GM19395 (cell line): ENCODE measurements around the gene KCNQ5.
A peak's percentile ranks its signal among the peaks of the same experiment; 100 is the strongest.
"Not testable (repeated sequence)": the region's sequence is repeated elsewhere in the genome, so short reads cannot be mapped to it uniquely, and the experiment has no call there.

Experiments used
- ATAC-seq: cut with Tn5 transposase; IDR thresholded peaks from one replicate; pipeline ENCODE4 v1.9.1; 2021; ENCODE audit warnings: mild to moderate bottlenecking, moderate library complexity; ENCODE audit not compliant: unreplicated experiment

The KCNQ5 gene

DNA sequence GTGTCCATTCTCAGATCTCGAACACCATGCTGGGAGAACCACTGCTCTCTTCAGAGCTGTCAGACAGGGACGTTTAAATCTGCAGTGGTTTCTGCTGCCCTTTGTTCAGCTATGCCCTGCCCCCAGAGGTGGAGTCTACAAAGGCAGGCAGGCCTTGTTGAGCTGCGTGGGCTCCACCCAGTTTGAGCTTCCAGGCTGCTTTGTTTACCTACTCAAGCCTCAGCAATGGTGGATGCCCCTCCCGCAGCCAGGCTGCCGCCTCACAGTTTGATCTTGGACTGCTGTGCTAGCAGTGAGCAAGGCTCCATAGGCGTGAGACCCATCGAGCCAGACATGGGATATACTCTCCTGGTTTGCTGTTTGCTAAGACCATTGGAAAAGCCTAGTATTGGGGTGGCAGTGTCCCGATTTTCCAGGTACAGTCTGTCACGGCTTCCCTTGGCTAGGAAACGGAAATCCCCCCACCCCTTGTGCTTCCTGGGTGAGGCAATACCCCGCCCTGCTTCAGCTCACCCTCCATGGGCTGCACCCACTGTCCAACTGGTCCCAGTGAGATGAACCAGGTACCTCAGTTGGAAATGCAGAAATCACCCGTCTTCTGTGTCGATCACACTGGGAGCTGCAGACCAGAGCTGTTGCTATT, 362.4 kb downstream of the KCNQ5 start:
- not testable (repeated sequence) for ATAC-seq

DNA sequence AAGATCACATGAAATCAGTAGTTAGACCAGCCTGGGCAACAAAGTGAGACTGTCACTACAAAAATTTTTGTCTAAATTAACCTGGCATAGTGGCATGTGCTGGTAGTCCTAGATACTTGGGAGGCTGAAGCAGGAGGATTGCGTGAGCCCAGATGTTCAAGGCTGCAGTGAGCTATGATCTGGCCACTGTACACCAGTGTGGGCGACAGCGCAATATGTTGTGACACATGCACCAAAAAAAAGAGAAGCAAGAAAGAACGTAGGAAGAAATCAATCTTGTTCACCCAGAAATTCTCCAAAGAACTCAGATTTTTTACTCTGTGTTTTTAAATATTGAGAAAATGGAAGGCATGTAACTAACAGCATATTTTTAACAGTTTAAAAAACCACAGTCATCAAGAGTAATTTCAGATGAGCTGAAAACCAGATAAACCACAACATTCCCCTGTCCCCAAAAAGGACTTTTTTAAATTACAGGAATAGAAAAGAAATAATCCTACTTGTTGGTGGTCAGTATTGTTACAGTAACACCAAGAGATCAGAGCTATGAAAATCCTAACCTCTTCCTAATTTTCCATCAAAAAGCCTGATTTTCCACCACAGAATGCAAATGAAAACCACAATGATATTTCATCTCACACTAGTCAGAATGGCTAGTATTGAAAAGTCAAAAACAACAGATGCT, 363.3 kb downstream of the KCNQ5 start:
- no peak for ATAC-seq

DNA sequence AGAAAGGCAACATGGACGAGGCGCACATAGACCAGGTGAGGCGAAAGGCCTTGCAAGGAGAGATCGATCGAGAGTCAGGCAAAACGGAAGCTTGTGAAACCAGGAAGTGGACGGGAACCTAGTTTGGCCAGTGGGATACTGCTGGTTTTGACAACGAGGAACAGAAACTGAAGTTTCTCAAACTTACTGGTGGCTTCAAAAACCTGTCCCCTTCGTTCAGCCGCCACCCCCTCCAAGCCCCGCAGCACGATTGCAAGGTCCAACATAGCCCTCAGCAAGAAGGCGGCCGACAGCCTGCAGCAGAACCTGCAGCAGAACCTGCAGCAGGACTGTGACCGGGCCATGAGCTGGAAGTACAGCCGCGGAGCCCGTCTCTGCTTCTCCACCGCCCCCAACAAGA, 365.4 kb downstream of the KCNQ5 start:
- no peak for ATAC-seq

DNA sequence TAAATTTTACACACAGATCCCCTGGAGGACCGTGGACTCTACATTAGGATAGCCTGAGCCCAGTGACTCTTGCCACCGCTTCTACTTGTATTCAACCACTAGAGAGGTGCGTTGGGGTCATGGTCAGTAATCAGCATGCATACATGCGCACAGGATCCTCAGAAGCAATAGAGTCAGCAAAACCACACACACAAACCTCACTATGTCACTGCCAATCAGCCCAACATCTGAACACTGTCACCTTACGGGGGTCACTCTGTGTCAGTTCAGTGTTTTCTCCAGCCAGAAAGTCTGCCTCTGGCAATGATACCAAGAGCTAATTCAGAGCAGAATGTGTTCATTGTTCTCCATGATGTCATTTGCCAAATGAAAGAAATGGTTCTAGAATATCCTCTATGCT, 378.1 kb downstream of the KCNQ5 start:
- no peak for ATAC-seq

DNA sequence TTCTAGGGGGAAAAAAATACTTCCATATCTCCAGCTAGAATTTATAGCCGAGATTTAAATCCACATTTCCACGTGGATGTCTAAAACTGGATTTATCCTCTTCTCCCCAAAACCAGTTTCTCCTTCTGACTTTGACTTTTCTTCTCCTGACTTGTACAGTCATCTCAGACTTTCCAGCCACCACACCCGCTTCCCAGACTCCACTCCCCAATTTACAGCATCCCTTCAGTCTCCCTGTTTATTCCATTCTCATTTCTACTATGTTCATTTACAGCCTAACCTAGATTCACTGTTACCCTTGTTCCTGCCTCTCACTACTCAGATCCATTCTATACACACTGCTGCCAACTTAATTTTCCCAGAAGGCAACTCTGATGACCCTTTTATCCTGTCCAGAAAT, 378.6 kb downstream of the KCNQ5 start:
- ATAC-seq = no peak

DNA sequence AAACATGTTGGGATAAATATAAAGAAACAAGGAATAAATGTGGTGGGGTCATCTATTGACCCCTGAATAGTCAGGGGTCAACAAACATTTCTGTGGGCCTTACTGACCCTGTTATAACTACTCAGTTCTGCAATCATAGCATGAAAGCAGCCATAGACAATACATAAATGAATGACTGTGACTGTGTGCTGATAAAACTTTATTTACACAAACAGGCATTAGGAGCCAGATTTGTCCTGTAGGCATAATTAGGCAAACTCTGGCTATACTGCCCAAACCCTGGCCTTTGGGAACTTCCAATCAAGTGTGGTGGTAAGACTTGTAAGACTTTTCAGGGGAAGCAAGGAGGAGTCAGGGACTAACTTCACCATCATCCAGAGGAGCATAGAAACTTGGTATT, 380.7 kb downstream of the KCNQ5 start:
- ATAC-seq = no peak

DNA sequence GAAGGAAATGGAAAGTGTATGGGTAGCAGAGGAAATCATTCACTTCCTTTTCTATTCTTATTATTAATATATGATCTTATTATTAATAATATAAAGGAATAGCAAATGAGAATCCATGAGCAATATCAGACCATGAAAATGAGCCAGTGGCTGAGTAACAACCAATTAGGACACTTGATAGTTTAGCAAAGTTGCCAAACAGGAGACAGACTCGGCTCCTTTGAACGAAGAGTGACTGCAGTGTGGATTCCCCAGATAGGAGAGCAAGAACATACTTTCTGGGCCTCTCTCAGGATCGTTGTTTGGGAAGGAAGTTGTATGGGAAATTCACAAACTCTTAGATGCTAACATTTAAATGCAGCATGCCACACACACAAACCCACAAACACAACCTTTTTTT, 381.4 kb downstream of the KCNQ5 start:
- ATAC-seq = no peak

DNA sequence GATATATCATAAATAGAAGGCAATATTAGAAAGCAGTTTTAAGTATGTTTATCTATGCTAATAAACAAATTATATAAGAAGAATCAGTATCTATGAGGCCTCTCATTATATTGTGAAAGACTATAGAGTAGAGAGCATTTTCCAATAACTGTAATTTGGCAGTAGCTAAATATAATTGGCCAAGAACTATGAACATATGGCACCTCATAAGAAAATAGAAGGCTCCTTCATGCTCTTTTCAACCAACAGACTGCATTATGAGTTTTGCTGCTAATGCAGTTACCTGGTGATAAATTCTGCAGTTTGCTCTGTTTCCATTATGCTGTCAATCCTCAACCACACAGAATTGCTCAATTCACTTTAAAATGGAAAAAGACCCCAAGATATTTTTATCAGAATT, 382.4 kb downstream of the KCNQ5 start:
- ATAC-seq = no peak

DNA sequence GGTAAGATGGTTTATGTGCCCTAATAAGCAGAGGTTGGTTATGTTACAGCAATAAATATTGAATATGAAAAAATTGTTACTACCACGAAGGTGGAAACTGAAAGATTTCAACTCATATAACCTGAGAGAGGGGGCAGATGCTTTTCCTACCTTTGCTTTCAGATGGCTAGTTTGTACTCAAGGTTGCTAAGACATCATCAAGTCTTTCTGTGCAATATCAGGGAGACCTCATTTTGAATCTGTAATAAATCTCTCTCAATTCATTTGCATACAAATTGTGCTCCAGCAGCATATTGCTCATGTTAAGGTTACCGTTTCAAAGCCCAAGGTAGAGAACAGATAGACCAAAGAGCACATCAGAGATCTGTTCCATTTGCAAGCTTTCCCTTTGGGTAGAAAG, 383.0 kb downstream of the KCNQ5 start:
- ATAC-seq = no peak

DNA sequence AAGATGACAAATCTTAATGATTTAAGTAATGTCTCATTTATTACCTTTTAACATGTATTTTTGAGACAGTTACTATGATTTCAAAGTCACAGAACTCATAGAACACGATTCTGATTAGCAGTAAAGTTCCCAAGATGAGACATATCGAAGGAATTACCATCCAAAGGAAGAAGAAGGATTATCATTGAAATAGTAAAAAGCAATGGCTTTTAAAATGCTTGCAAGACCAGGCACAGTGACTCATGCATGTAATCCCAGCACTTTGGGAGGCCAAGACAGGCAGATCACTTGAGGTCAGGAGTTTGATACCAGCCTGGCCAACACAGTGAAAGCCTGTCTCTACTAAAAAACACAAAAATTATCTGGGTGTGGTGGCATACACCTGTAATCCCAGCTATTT, 384.3 kb downstream of the KCNQ5 start:
- ATAC-seq = no peak

DNA sequence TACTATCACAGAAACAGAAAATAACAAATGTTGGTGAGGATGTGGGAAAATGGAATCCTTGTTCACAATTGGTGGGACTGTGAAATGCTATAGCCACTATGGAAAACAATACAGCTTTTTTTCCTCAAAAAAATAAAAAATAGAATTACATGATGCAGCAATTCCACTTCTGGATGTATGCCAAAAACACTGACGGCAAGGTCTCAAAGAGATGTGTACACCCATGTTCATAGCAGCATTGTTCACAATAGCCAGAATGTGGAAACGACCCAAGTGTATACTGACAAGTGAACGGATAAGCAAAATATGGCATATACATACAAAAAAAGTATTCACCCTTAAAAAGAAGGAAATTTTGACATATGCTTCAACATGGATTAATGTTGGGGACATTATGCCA, 390.1 kb downstream of the KCNQ5 start:
- no peak for ATAC-seq

DNA sequence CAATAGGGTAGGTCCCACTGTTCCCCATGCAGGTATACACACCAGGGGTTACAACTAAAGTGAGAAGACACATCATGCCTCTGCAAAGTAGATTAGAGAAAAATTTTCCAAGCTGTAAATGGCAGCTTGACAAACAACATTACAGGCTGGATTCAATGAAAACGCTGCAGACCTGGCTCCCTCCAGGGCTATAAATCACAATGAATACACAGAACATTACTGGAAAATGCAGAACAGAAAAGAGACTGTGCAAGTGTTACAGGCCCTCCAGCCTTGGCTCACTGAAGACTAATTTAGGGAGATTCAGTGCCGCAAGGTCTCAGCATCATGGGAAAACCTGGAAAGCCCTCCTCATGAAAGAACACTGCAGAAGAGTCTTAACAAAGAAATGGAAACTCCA, 395.6 kb downstream of the KCNQ5 start:
- no peak for ATAC-seq

DNA sequence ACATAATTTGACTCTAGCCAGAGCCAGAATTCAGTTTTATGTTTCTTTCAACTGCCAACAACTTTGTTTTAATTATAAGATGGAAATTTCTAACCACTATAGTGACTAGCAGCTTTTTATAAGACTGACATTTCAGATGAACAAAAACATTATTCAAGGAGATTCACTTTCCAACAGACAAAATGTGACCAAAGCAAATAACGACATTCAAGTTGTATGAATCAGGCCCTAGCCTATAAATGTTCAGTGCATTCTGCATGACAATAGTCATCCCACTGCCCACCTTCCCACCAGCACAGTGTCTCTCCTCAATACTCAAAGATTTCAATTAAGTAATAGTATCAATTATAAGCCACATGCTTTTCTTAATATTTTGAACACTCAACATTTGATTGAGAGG, 402.7 kb downstream of the KCNQ5 start:
- no peak for ATAC-seq

DNA sequence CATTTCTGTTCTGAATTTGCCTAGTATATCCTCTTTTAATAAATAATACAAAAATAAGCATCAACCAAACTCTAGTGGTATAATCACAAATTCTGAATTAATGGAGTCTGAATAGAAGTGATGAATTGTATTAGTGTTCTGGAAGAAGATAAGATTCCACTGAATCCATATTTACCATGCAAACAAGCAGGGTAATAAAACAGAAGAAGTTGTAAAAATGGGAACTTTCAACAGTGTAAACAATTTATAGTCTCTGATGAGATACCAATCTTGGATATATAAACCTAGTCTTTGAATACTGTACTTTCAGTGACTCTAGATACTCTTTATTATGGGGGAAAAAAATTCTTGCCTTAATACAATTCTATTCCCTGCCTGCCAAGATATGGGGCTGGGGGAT, 405.8 kb downstream of the KCNQ5 start:
- ATAC-seq = no peak

DNA sequence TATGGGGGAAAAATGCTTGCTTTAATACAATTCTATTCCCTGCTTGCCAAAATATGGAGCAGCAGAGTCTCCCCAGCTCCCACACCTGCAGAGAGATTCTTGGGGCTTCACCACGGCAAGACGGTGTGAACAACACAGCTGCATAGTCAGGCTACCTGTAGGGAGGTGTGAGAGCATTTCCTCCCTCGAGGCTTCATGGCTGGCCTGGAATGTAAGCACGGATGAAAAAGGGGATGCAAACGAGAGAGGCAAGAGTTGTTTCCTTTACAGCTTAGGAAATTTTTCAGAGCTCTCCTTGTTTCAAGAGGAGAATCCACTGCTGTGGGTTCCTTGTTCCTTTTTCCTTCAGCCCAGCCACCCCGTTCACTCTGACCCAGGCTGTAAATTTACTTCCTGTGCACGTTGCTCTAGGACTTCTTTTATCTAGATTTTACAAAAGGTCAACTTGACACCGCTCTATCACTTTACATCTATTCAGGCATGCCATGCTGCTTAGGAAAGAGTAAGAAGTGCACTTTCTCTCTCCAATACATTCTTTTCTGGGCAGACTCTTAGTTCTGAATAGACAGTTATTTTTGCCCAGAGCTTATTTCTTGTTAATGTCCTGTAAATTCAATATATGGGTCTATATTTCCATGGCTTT, 406.4 kb downstream of the KCNQ5 start:
- ATAC-seq = no peak

DNA sequence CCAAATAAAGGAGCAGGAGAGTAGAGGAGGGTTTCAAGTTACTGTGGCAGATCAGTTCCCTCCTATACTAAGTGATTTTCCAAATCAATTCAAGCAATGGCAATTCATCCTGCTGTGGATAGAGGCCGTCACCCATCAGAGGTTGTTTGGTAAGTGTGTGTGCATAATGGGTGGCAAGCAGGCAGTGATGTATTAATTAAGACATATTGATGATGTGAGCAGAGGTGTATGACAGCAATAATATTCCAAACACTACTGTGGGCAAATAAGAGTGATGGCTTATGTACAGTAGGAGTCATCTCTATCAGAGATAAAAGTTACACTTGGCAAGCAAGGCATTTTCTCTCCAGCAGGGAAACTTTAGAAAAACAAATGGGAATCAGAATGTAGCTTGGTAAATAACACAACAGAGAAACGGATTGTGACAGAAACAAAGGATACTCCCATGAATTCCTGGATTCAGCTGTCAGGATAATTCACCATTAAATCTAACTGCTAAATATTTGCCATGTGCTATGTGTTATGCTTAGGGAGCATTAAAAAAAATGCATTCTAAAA, 407.1 kb downstream of the KCNQ5 start:
- ATAC-seq = no peak

DNA sequence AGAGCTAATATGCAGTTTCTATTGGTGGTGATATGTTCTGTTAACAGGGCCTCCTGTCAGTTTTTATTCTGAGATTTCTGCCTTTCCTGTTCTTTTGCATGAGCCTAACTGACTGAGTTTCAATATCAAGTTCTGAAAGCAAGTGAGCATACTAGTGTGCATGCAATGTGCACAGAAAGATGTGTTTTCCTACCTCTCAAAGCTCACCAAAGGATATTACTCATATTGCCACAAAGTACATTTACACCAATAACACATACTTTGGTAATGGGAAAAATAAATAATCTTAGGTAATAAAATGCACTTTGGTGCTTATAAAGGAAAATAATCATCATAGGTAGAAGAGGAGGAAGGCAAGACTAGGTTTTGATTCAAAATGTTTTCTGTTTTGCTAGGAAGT, 408.4 kb downstream of the KCNQ5 start:
- ATAC-seq = peak; percentile 85

DNA sequence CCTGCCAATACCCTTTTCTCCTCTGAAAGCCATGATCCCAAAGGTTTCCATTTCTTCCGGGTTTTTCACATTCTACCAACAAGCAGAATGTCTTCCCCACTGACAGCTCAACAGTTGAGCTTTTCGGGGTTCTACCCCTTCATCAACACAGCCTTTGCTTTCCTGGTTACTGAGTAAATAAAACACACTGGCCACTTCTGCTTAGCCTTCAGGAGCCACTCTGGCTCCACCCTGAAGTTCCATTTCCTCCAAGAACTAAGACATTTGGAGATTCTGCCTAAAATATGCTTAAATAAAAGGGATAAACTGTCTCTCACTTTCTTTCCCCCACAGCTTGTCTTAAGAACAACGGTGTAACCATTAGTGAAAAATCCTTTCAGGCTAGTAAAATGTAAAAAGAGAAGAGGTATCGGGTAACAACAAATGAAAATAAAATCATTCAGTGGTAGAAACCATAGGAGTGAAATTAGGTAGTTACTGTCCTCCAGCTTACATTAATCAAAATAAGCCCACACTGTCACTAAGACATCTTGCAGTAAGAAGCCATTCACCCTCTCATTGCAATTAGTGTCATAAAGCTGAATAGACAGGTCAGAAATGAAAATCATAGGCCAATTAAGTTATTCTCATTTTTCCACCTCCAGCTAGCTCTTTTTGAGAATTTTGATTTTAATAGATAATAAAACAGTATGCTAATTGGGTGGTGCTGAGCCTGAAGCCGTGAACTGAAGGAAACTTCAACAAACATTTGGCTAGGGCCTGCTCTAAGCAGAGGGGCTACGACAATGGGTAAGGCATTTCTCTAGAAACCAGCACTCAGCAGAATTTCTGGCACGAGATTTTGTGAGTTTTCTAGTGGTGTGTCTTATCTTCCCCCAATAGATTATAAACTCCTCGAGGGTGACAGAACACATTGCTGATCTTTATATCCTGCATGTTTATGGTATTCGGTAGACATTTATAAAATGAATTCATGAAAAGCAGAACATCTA, 409.2 kb downstream of the KCNQ5 start:
- ATAC-seq = peak; percentile 35

DNA sequence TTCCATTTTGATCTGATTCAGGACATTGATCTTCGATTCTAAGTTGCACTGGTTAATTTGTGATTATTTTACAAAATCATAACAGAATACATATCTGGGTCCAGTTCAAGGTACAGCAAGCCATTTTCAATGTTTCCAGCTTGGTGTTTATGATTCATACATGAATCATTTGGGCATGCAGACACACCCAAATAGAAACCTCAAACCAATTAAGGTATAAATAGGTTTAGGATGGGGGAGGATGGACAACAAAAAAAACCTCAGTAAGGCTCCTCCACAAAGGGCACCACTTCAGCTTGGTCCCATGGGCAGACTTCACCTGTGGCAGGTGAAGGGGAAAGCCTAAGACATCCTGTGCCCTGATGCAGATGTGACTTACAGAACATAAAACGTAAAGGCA, 410.7 kb downstream of the KCNQ5 start:
- ATAC-seq = no peak

DNA sequence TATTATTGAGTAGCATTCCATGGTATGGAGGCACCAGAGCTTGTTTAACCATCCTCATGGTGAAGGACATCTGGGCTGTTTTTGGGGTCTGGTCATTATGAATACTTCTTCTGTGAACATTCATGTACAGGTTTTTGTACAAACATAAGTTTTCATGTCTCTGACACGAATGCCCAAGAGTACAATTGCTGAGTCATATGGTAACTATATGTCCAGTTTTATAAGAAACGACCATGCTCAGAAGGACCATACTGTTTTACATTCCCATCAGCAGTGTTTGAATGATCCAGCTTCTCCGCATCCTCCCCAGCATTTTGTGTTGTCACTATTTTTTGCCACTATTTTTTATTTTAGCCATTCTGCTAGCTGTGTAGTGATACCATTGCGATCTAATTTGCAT, 414.8 kb downstream of the KCNQ5 start:
- ATAC-seq = no peak

DNA sequence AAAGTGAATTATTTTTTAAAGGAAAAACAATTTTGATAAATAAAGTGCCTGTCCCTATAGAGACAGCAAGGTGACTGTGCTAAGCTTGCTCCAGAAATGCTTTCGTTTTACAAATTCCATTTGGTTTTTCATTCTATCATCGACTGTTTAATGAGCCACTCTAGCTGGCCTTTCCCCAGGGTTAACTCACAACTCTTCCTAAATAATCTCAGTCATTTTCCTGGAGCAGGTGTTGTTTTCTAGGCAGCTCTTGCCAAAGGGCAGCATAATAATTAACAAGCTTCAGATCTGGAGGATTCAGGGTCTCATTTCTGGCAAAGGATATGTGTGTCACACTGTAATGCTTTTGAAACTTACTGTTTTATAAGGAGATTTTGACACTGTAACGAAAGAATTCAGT, 419.2 kb downstream of the KCNQ5 start:
- no peak for ATAC-seq
